NT2/D1 (cell line): ENCODE results near the gene LRTM2.
A peak's percentile ranks its signal among the peaks of the same experiment; 100 is the strongest.

ENCODE experiments used
- DNase-seq: peaks from one replicate; pipeline ENCODE4 v3.0.0-alpha.2; 2011; ENCODE audit warnings: low read depth, low spot score
- H3K27me3 ChIP-seq: 2 replicates; pipeline ENCODE4 v1.6.0; 2011; ENCODE audit warnings: mild to moderate bottlenecking; ENCODE audit not compliant: insufficient read length, insufficient read depth
- H3K36me3 ChIP-seq: 2 replicates; pipeline ENCODE4 v1.6.1; 2011; ENCODE audit warnings: mild to moderate bottlenecking, low read length, mixed read lengths; ENCODE audit not compliant: insufficient read depth, insufficient read length
- H3K4me1 ChIP-seq: 2 replicates; pipeline ENCODE4 v1.5.1; 2011; ENCODE audit not compliant: insufficient read depth, insufficient read length
- H3K4me3 ChIP-seq: 2 replicates; pipeline ENCODE4 v1.5.1; 2011; ENCODE audit warnings: low read depth; ENCODE audit not compliant: insufficient read length
- H3K9ac ChIP-seq: 2 replicates; pipeline ENCODE4 v1.6.0; 2011; ENCODE audit warnings: low read depth; ENCODE audit not compliant: insufficient read length
- H3K9me3 ChIP-seq: 2 replicates; pipeline ENCODE4 v1.5.1; 2011; ENCODE audit warnings: mild to moderate bottlenecking, low read length; ENCODE audit not compliant: insufficient read depth
- SUZ12 ChIP-seq: IDR thresholded peaks from 2 replicates; pipeline ENCODE4 v1.6.1; 2011; ENCODE audit not compliant: insufficient read length, insufficient read depth; ENCODE audit errors: extremely low read depth
- YY1 ChIP-seq: IDR thresholded peaks from 2 replicates; pipeline ENCODE4 v1.6.1; 2011; ENCODE audit not compliant: insufficient read length, insufficient read depth
- ZNF274 ChIP-seq: IDR thresholded peaks from 2 replicates; pipeline ENCODE4 v1.6.1; 2011; ENCODE audit warnings: mild to moderate bottlenecking, low read depth, low read length

The LRTM2 gene

GRCh38 chr12:1820191-1820895 lies at the start of gene LRTM2:
TSS of gene LRTM2 (plus strand) at chr12:1820565. CDS start at chr12:1828149, 7,584 bp downstream.
- no peak for DNase-seq
- Histone ChIP-seq H3K27me3 (peaks cover 40% of the 10 kb centered on the region), H3K36me3 (no peaks in the 10 kb centered on the region), H3K4me3 (no peak within 1 kb of the TSS), H3K4me1 (peaks cover 20% of the 10 kb centered on the region), H3K9ac (no peak within 1 kb of the TSS), H3K9me3 (peaks cover 9% of the 10 kb centered on the region; the same call in 1 of the 2 replicates)
- TF ChIP-seq ZNF274 (no peak), SUZ12 (no peak), YY1 (no peak)

GRCh38 chr12:1773937-1774655 lies 46.3 kb upstream of the LRTM2 start:
- TF ChIP-seq YY1: no peak
- Histone ChIP-seq H3K9ac (no peak overlapping the region), H3K4me1 (peaks cover 3% of the 10 kb centered on the region), H3K9me3 (no peaks in the 10 kb centered on the region), H3K4me3 (no peak overlapping the region), H3K27me3 (no peaks in the 10 kb centered on the region), H3K36me3 (peaks cover 51% of the 10 kb centered on the region)
- DNase-seq: no peak

- Histone ChIP-seq H3K4me3 (no peak overlapping the region), H3K27me3 (no peaks in the 10 kb centered on the region), H3K9me3 (no peaks in the 10 kb centered on the region), H3K9ac (no peak overlapping the region), H3K4me1 (peaks cover 3% of the 10 kb centered on the region), H3K36me3 (peaks cover 66% of the 10 kb centered on the region)
- peak; percentile 57 for DNase-seq
- no peak for TF ChIP-seq YY1
Observed at GRCh38 chr12:1776170-1776921, 44.0 kb upstream of the LRTM2 start.

- peaks cover 66% of the 10 kb centered on the region for H3K36me3 ChIP-seq
- H3K9me3 ChIP-seq: no peaks in the 10 kb centered on the region
- no peak for TF ChIP-seq YY1
- TF ChIP-seq ZNF274: no peak
- TF ChIP-seq SUZ12: no peak
- H3K9ac ChIP-seq: no peak overlapping the region
- DNase-seq: no peak
- H3K4me3 ChIP-seq: no peak overlapping the region
- H3K27me3 ChIP-seq: no peaks in the 10 kb centered on the region
- H3K4me1 ChIP-seq: peaks cover 3% of the 10 kb centered on the region
Observed at GRCh38 chr12:1777798-1778197, 42.6 kb upstream of the LRTM2 start.

- H3K9ac ChIP-seq: no peak overlapping the region
- DNase-seq: no peak
- H3K36me3 ChIP-seq: peaks cover 66% of the 10 kb centered on the region
- H3K27me3 ChIP-seq: no peaks in the 10 kb centered on the region
- H3K4me3 ChIP-seq: no peak overlapping the region
- TF ChIP-seq ZNF274: no peak
- peaks cover 3% of the 10 kb centered on the region for H3K4me1 ChIP-seq
- H3K9me3 ChIP-seq: no peaks in the 10 kb centered on the region
Observed at GRCh38 chr12:1778911-1779310, 41.5 kb upstream of the LRTM2 start.

GRCh38 chr12:1779783-1780182 lies 40.6 kb upstream of the LRTM2 start:
- TF ChIP-seq ZNF274 (no peak), YY1 (no peak), SUZ12 (no peak)
- Histone ChIP-seq H3K4me1 (peaks cover 3% of the 10 kb centered on the region), H3K4me3 (no peak overlapping the region), H3K9ac (no peak overlapping the region), H3K9me3 (no peaks in the 10 kb centered on the region), H3K36me3 (peaks cover 69% of the 10 kb centered on the region), H3K27me3 (no peaks in the 10 kb centered on the region)
- DNase-seq: no peak

- Histone ChIP-seq H3K36me3 (peaks cover 84% of the 10 kb centered on the region), H3K9ac (no peak overlapping the region), H3K4me1 (no peaks in the 10 kb centered on the region), H3K4me3 (no peak overlapping the region), H3K27me3 (no peaks in the 10 kb centered on the region), H3K9me3 (no peaks in the 10 kb centered on the region)
- TF ChIP-seq YY1 (no peak), SUZ12 (no peak), ZNF274 (no peak)
- no peak for DNase-seq
Observed at GRCh38 chr12:1781772-1782171, 38.6 kb upstream of the LRTM2 start.
